GM12801 (cell line): ENCODE data around the gene ASMT.

Experiments used
- TF ChIP-seq, protein P1 (sequence below): IDR thresholded peaks from one replicate; pipeline ENCODE4 v1.5.1; 2011; ENCODE audit warnings: control low read depth; ENCODE audit not compliant: insufficient read length; ENCODE audit errors: extremely low read depth

The ASMT gene

DNA sequence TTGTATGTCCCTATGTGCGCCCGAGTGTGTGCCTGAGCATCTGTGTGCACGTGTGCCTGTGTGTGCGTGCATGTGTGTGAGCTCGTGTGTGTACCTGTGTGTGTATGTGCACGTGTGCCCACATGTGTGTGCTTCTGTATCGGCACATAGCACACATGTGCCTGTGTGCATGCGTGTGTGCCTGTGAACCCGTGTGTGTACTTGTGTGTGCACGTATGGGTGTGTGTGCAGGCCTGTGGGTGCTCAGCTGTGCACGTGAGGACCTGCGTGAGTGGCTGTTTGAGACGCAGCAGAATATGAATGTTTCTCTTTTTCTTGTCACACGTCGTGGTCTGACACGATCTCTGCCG lies 19.2 kb upstream of the ASMT start:
- TF ChIP-seq, protein P1, sequence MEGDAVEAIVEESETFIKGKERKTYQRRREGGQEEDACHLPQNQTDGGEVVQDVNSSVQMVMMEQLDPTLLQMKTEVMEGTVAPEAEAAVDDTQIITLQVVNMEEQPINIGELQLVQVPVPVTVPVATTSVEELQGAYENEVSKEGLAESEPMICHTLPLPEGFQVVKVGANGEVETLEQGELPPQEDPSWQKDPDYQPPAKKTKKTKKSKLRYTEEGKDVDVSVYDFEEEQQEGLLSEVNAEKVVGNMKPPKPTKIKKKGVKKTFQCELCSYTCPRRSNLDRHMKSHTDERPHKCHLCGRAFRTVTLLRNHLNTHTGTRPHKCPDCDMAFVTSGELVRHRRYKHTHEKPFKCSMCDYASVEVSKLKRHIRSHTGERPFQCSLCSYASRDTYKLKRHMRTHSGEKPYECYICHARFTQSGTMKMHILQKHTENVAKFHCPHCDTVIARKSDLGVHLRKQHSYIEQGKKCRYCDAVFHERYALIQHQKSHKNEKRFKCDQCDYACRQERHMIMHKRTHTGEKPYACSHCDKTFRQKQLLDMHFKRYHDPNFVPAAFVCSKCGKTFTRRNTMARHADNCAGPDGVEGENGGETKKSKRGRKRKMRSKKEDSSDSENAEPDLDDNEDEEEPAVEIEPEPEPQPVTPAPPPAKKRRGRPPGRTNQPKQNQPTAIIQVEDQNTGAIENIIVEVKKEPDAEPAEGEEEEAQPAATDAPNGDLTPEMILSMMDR: no peak

DNA sequence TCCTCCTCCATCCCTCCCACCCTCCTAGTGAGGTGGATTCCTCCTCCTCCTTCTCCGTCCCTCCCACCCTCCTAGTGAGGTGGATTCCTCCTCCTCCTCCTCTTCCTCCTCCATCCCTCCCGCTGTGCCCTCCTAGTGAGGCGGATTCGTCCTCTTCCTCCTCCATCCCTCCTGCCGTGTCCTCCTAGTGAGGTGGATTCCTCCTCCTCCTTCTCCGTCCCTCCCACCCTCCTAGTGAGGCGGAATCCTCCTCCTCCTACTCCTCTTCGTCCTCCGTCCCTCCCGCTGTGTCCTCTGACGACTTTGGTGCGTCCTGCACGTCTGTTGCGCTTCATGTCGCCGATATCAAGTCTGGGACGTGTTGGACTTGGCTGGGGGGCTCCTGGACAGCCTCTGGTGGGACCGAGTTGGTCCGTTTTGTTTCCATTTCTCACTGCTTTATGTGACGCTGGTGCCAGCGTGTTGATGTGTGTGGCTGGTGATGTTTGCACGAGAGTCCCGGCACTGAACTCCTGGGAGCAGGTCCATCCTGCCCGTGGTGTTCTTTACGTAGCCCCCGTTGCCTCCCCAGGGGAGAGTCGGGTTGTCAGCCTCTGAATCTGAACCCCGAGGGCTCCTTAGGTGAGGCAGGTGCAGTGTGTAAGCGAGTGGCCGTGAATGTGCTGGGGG lies 18.0 kb upstream of the ASMT start:
- TF ChIP-seq, protein P1: no peak

DNA sequence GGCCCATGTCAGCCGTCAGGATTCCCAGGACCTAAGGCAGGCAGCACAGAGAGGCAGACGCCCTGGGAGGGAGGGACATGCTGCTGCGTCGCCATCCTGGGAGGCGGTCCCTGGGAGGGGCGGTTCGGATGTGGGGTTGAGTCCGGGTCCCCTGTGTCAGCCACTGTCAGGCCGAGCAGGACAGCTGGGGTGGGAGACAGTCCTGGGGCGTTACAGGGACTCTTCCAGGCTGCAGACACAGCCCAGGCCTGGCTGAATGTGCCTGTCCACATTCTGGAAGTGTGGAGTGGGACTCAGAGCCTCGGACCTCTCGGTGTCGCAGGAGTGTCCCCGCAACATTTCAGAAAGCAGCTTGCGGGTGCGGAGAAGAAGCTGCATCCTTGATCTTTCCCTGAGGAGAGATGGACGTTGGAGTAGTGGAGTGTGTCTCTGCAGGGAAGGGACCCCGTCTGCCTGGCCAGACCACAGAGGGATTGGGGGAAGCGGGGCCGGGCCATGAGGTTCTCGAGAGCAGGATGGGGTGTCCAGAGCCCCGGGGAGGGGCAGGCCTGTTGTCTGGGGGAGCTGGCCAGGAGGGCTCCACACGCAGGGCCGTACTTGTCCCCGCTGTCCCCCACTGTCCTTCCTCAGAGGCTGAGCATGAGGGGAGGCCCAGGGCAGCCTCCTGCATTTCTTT lies 17.4 kb upstream of the ASMT start:
- TF ChIP-seq, protein P1: no peak

DNA sequence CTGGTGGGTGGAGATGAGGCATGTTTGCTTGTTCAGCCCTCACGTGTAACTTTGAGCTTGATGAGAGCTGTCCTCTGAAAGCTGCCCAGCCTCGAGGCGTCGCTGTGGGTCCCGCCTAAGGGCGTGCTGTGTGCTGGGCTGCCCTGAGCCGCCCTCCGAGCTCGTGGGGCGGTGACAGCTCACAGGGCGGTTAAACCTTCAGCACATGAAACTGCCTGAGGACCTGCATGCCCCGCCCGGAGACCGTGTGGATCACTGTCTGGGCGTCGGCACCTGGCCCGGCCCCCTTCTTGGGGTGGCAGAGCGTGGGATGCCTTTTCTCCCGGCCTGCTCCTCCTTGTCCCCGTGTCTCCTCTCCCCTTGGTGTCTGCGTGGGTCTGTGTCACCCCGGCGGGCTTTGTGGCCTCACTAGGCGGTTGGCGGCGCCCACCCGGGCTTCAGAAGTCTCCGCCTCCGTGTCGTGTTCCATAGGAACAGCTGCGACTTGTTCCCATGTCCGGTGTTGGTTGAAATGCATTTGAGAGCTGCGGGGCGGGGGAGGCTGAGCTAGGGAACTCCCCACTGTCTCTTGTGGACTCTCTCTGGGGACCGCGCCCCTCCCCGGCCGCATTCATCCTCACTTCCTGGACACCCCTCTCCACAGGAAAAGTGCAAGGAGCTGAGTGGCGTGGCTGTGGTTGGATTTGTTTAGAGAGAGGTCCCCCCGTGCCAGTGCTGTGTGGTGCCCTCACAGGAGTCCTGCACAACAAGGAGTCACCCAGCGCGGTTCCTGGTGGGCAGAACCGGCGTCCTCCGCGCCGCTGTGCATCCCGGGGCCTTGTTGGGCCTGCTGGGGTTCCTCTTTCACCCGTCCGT lies 16.6 kb upstream of the ASMT start:
- TF ChIP-seq, protein P1: no peak

DNA sequence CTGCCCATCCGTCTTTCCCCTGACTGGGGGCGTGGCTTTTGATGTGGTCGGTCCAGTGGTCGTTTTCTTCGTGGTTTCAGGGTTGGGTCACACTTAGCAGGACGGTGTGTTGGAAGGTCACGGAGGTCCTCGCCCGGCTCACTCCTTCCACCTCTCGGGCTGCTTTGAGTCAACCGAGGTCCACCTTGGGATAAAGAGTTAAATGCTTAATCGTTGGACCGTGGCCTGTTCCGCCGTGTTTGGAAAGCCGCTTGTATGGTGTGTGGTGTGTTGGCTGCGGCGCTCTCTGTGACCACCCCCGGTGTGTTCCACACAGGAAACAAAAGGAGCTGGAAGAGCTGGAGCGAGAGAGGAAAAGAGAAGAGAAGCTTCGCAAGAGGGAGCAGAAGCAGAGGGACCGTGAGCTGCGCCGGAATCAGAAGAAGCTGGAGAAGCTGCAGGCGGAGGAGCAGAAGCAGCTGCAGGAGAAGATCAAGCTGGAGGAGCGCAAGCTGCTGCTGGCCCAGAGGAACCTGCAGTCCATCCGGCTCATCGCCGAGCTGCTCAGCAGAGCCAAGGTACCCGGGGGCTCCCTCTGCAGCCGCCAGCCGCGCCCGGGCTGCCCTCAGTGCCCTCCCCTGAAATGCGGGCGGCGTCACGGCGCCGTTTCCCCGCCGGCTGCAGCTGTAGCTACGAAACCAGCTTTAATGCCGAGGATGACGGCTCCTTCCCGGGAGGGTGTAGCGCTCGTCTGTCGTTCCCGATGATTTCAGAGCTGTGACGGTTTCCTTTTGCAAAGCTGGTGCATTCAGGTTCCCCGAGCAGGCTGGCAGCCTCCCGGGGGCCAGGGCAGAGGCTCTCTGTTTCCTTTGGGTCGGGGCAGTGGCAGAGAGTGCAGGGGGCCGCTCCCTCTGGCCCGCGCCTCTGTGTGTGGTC lies 15.7 kb upstream of the ASMT start:
- TF ChIP-seq, protein P1: no peak

DNA sequence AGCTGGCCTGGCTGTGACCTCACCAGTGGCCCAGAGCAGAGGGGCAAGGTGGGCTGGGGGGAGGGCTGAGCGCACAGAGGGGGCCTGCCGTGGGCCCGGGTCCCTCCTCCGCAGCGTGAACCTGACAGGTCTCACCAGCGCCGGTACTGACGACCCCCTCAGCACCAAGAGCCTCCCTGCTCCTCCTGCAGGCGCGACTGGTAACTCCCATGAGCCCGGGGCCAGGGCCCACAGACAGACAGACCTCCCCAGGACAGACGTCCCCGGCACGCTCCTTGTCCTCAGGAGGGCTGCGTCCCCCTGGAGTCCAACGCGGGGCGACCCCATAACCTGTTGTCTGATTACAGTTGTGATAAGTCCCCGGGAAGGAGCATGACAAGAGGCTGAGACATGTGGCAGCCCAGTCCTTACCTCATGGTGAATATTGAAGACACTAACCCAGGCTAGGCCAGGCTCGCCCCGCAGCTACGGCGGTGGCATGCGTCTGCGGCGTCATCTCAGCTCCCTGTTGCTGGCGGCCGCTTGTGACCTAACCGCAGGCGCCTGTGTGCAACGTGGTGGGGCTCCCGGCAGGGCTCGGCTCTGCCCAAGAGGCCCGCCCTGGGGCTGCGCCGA lies 15.0 kb upstream of the ASMT start:
- TF ChIP-seq, protein P1: no peak
